Measurements from ENCODE around the gene SYT17. TPM values are rescaled to one million over a fixed set of nuclear protein-coding genes. Genes with fewer than 3 reads are reported as not detected.

Gene SYT17
- total RNA-seq, 1 experiment from 2014 or later: 11.8 TPM

- H4K20me1 ChIP-seq (ENCODE audit: low read length): no peaks in the 10 kb centered on the region
- peak overlapping the region; percentile 52; the same call in 1 of the 2 replicates for H3K27ac ChIP-seq (ENCODE audit: low read length)
- no peaks in the 10 kb centered on the region for H3K27me3 ChIP-seq (ENCODE audit: low read length)
Observed at GRCh38 chr16:19283637-19284036, 115.6 kb downstream of the SYT17 start.

GRCh38 chr16:19284207-19284606 is 116.2 kb downstream of the SYT17 start:
- ChIA-PET CTCF (no interaction called here), POLR2A (ENCODE audit: unreplicated experiment) (no interaction called here)
- H3K9me2 ChIP-seq (replicated peaks; ENCODE audit: low read length): no peaks in the 10 kb centered on the region
- intact Hi-C loops (cut with micrococcal nuclease): no loop called here
- TF ChIP-seq EZH2phosphoT487 (IDR thresholded peaks at IDR 0.05; ENCODE audit: borderline replicate concordance, low read length) (no peak), EZH2 (IDR thresholded peaks at IDR 0.05; ENCODE audit: low read length, unreplicated experiment) (no peak), CTCF (conservative IDR thresholded peaks at IDR 0.05; ENCODE audit: low read depth, low read length) (no peak)
- BruUV-seq (replicated peaks): no TSS peak
- H3K36me3 ChIP-seq (ENCODE audit: low read depth, low read length): no peaks in the 10 kb centered on the region
- no peaks in the 10 kb centered on the region for H3K9me3 ChIP-seq (ENCODE audit: low read length)
- no peaks in the 10 kb centered on the region for H4K20me1 ChIP-seq (ENCODE audit: low read length)
- H3K27me3 ChIP-seq (ENCODE audit: low read length): no peaks in the 10 kb centered on the region
- peak; percentile 96 for ATAC-seq
- H3K79me2 ChIP-seq (ENCODE audit: low read length): no peaks in the 10 kb centered on the region
- no peak overlapping the region for H3K9ac ChIP-seq (ENCODE audit: low read length)
- H3K27ac ChIP-seq (ENCODE audit: low read length): peak overlapping the region; percentile 52; the same call in 1 of the 2 replicates
- no peaks in the 10 kb centered on the region for H3F3A ChIP-seq (ENCODE audit: low read length, unreplicated experiment)
- no peak overlapping the region for H2AFZ ChIP-seq (ENCODE audit: low read length)
- H3K4me3 ChIP-seq (ENCODE audit: low read length): no peak overlapping the region
- 0 out of 2 replicates have a peak overlapping the region, but pooled peaks have one; percentile 19 for H3K4me2 ChIP-seq (ENCODE audit: low read length)
- peak; percentile 93 for DNase-seq
- peaks cover 8% of the 10 kb centered on the region for H3K4me1 ChIP-seq (ENCODE audit: insufficient read depth, low read length)

More at GRCh38 chr16:19283637-19284036, 115.6 kb downstream of the SYT17 start:
- H3F3A ChIP-seq (ENCODE audit: low read length, unreplicated experiment): no peaks in the 10 kb centered on the region
- DNase-seq (peak; percentile 51), ATAC-seq (peak; percentile 44)
- no peak overlapping the region for H3K9ac ChIP-seq (ENCODE audit: low read length)
- TF ChIP-seq EZH2 (IDR thresholded peaks at IDR 0.05; ENCODE audit: low read length, unreplicated experiment): no peak
- TF ChIP-seq EZH2phosphoT487 (IDR thresholded peaks at IDR 0.05; ENCODE audit: borderline replicate concordance, low read length): no peak
- TF ChIP-seq CTCF (conservative IDR thresholded peaks at IDR 0.05; ENCODE audit: low read depth, low read length): no peak
- BruUV-seq (replicated peaks): no TSS peak
- POLR2A ChIA-PET (ENCODE audit: unreplicated experiment): no interaction called here
- no peaks in the 10 kb centered on the region for H3K9me3 ChIP-seq (ENCODE audit: low read length)
- H2AFZ ChIP-seq (ENCODE audit: low read length): no peak overlapping the region
- H3K4me1 ChIP-seq (ENCODE audit: insufficient read depth, low read length): peaks cover 8% of the 10 kb centered on the region
- intact Hi-C loops (cut with micrococcal nuclease): no loop called here
- 0 out of 2 replicates have a peak overlapping the region, but pooled peaks have one; percentile 19 for H3K4me2 ChIP-seq (ENCODE audit: low read length)
- no peaks in the 10 kb centered on the region for H3K36me3 ChIP-seq (ENCODE audit: low read depth, low read length)
- H3K4me3 ChIP-seq (ENCODE audit: low read length): no peak overlapping the region
- H3K9me2 ChIP-seq (replicated peaks; ENCODE audit: low read length): no peaks in the 10 kb centered on the region
- H3K79me2 ChIP-seq (ENCODE audit: low read length): no peaks in the 10 kb centered on the region
- CTCF ChIA-PET: no interaction called here

GRCh38 chr16:19285431-19285830 is 117.4 kb downstream of the SYT17 start, which contains the start of gene CLEC19A:
CLEC19A (plus strand) TSS chr16:19285731; CDS start chr16:19285852, 121 bp downstream.
- DNase-seq: no peak
- no peak within 1 kb of the TSS for H3K4me3 ChIP-seq (ENCODE audit: low read length)
- no peaks in the 10 kb centered on the region for H3K36me3 ChIP-seq (ENCODE audit: low read depth, low read length)
- H3K4me1 ChIP-seq (ENCODE audit: insufficient read depth, low read length): peaks cover 8% of the 10 kb centered on the region
- H3K79me2 ChIP-seq (ENCODE audit: low read length): no peaks in the 10 kb centered on the region
- CTCF ChIA-PET: no interaction called here
- no peak within 1 kb of the TSS for H3K4me2 ChIP-seq (ENCODE audit: low read length)
- no peak within 1 kb of the TSS for H2AFZ ChIP-seq (ENCODE audit: low read length)
- H4K20me1 ChIP-seq (ENCODE audit: low read length): no peaks in the 10 kb centered on the region
- ATAC-seq: no peak
- no TSS peak for BruUV-seq (replicated peaks)
- TF ChIP-seq EZH2phosphoT487 (IDR thresholded peaks at IDR 0.05; ENCODE audit: borderline replicate concordance, low read length): no peak
- no peak for TF ChIP-seq CTCF (conservative IDR thresholded peaks at IDR 0.05; ENCODE audit: low read depth, low read length)
- TF ChIP-seq EZH2 (IDR thresholded peaks at IDR 0.05; ENCODE audit: low read length, unreplicated experiment): no peak
- no peak within 1 kb of the TSS for H3K9ac ChIP-seq (ENCODE audit: low read length)
- H3F3A ChIP-seq (ENCODE audit: low read length, unreplicated experiment): no peaks in the 10 kb centered on the region
- H3K9me2 ChIP-seq (replicated peaks; ENCODE audit: low read length): no peaks in the 10 kb centered on the region
- POLR2A ChIA-PET (ENCODE audit: unreplicated experiment): no interaction called here
- H3K9me3 ChIP-seq (ENCODE audit: low read length): no peaks in the 10 kb centered on the region
- H3K27ac ChIP-seq (ENCODE audit: low read length): no peak within 1 kb of the TSS
- no peaks in the 10 kb centered on the region for H3K27me3 ChIP-seq (ENCODE audit: low read length)
- intact Hi-C loops (cut with micrococcal nuclease): no loop called here
